SK-N-SH treated with all-trans-retinoic acid at 6 μM for 48 hours (cell line): ENCODE data around the gene ABHD2.

Source experiments
- ATAC-seq: fragments of 200-7000 bp; cut with Tn5 transposase; 3 replicates; pipeline ENCODE4 v1.9.1; 2020; ENCODE audit warnings: mild to moderate bottlenecking, moderate library complexity
- ARNTL ChIP-seq: fragments of 450-650 bp; formaldehyde crosslinking; IDR thresholded peaks from 2 replicates; pipeline ENCODE4 v1.5.0; 2020; ENCODE audit warnings: low read depth, mild to moderate bottlenecking, moderate library complexity, borderline replicate concordance
- BACH2 ChIP-seq: fragments of 250-450 bp; sonication (Bioruptor Pico); IDR thresholded peaks from 2 replicates; pipeline ENCODE4 v1.9.0; 2021; ENCODE audit warnings: mild to moderate bottlenecking, borderline replicate concordance
- CREB5 ChIP-seq: fragments of 250-450 bp; sonication (Bioruptor Pico); IDR thresholded peaks from 2 replicates; pipeline ENCODE4 v1.5.1; 2020; ENCODE audit warnings: low read depth, mild to moderate bottlenecking, moderate library complexity
- CSDC2 ChIP-seq: fragments of 250-450 bp; sonication (Bioruptor Pico); IDR thresholded peaks from 2 replicates; pipeline ENCODE4 v1.5.0; 2020; ENCODE audit warnings: mild to moderate bottlenecking, moderate library complexity
- ESRRG ChIP-seq: fragments of 250-450 bp; sonication (Bioruptor Pico); IDR thresholded peaks from 2 replicates; pipeline ENCODE4 v1.6.1; 2021; ENCODE audit warnings: mild to moderate bottlenecking
- GLIS3 ChIP-seq: fragments of 250-450 bp; sonication (Bioruptor Pico); IDR thresholded peaks from 2 replicates; pipeline ENCODE4 v1.5.0; 2020; ENCODE audit warnings: mild to moderate bottlenecking, moderate library complexity
- ISL1 ChIP-seq: fragments of 250-450 bp; sonication (Bioruptor Pico); IDR thresholded peaks from 2 replicates; pipeline ENCODE4 v2.1.2; 2022; ENCODE audit warnings: mild to moderate bottlenecking, moderate library complexity
- PATZ1 ChIP-seq: fragments of 250-450 bp; sonication (Bioruptor Pico); IDR thresholded peaks from 2 replicates; pipeline ENCODE4 v1.8.0; 2020; ENCODE audit warnings: mild to moderate bottlenecking, moderate library complexity, borderline replicate concordance
- POU6F1 ChIP-seq: fragments of 250-450 bp; sonication (Bioruptor Pico); IDR thresholded peaks from 2 replicates; pipeline ENCODE4 v1.8.0; 2021; ENCODE audit warnings: low read depth, mild to moderate bottlenecking, moderate library complexity, borderline replicate concordance
- PPARA ChIP-seq: fragments of 250-450 bp; sonication (Bioruptor Pico); IDR thresholded peaks from 2 replicates; pipeline ENCODE4 v1.5.0; 2020; ENCODE audit warnings: mild to moderate bottlenecking, borderline replicate concordance
- RARB ChIP-seq: fragments of 250-450 bp; sonication (Bioruptor Pico); IDR thresholded peaks from 2 replicates; pipeline ENCODE4 v1.8.0; 2021; ENCODE audit warnings: mild to moderate bottlenecking, moderate library complexity
- SNAI2 ChIP-seq: fragments of 250-450 bp; sonication (Bioruptor Pico); IDR thresholded peaks from 2 replicates; pipeline ENCODE4 v1.5.0; 2020; ENCODE audit warnings: mild to moderate bottlenecking, moderate library complexity
- TCF4 ChIP-seq: fragments of 250-450 bp; sonication (Bioruptor Pico); IDR thresholded peaks from 2 replicates; pipeline ENCODE4 v1.8.0; 2021; ENCODE audit warnings: mild to moderate bottlenecking, moderate library complexity, borderline replicate concordance
- TOX ChIP-seq: fragments of 250-450 bp; sonication (Bioruptor Pico); IDR thresholded peaks from 2 replicates; pipeline ENCODE4 v1.8.0; 2021; ENCODE audit warnings: mild to moderate bottlenecking, moderate library complexity, borderline replicate concordance
- ZC3H10 ChIP-seq: fragments of 250-450 bp; sonication (Bioruptor Pico); IDR thresholded peaks from 2 replicates; pipeline ENCODE4 v1.5.1; 2021; ENCODE audit warnings: mild to moderate bottlenecking, moderate library complexity
- ZFP3 ChIP-seq: fragments of 250-450 bp; sonication (Bioruptor Pico); IDR thresholded peaks from 2 replicates; pipeline ENCODE4 v1.5.0; 2020; ENCODE audit warnings: mild to moderate bottlenecking, moderate library complexity
- ZFP30 ChIP-seq: fragments of 450-650 bp; formaldehyde crosslinking; IDR thresholded peaks from 2 replicates; pipeline ENCODE4 v1.5.0; 2022; ENCODE audit warnings: mild to moderate bottlenecking, moderate library complexity
- ZNF565 ChIP-seq: fragments of 450-650 bp; formaldehyde crosslinking; conservative IDR thresholded peaks from 2 replicates; pipeline ENCODE4 v1.5.0; 2020; ENCODE audit warnings: low read depth, mild to moderate bottlenecking, moderate library complexity
- ZNF70 ChIP-seq: fragments of 450-650 bp; formaldehyde crosslinking; IDR thresholded peaks from 2 replicates; pipeline ENCODE4 v1.5.0; 2020; ENCODE audit warnings: mild to moderate bottlenecking, moderate library complexity
- ZNF8 ChIP-seq: fragments of 450-650 bp; formaldehyde crosslinking; IDR thresholded peaks from 2 replicates; pipeline ENCODE4 v1.5.0; 2020; ENCODE audit warnings: mild to moderate bottlenecking, moderate library complexity
- TF ChIP-seq, protein P1 (sequence below): fragments of 250-450 bp; sonication (Bioruptor Pico); IDR thresholded peaks from 2 replicates; pipeline ENCODE4 v1.5.0; 2020; ENCODE audit warnings: mild to moderate bottlenecking, moderate library complexity
- TF ChIP-seq, protein P2 (sequence below): fragments of 250-450 bp; sonication (Bioruptor Pico); IDR thresholded peaks from 2 replicates; pipeline ENCODE4 v1.5.1; 2021; ENCODE audit warnings: mild to moderate bottlenecking, moderate library complexity

Gene ABHD2

GRCh38 chr15:89058376-89058775 is 29.9 kb upstream of the ABHD2 start (continued):
- TF ChIP-seq ZNF8 (CRISPR knock-in tag), result no peak
- TF ChIP-seq ZNF70 (CRISPR knock-in tag), result no peak
- TF ChIP-seq, all 23 proteins: peak for 0

- no peak for TF ChIP-seq BACH2 (CRISPR knock-in tag)
- TF ChIP-seq ZNF8 (CRISPR knock-in tag), result no peak
- TF ChIP-seq ISL1 (CRISPR knock-in tag), result no peak
- no peak for TF ChIP-seq ZFP30 (CRISPR knock-in tag)
- no peak for TF ChIP-seq ESRRG (CRISPR knock-in tag)
- TF ChIP-seq TCF4 (CRISPR knock-in tag), result no peak
- TF ChIP-seq, protein P1, sequence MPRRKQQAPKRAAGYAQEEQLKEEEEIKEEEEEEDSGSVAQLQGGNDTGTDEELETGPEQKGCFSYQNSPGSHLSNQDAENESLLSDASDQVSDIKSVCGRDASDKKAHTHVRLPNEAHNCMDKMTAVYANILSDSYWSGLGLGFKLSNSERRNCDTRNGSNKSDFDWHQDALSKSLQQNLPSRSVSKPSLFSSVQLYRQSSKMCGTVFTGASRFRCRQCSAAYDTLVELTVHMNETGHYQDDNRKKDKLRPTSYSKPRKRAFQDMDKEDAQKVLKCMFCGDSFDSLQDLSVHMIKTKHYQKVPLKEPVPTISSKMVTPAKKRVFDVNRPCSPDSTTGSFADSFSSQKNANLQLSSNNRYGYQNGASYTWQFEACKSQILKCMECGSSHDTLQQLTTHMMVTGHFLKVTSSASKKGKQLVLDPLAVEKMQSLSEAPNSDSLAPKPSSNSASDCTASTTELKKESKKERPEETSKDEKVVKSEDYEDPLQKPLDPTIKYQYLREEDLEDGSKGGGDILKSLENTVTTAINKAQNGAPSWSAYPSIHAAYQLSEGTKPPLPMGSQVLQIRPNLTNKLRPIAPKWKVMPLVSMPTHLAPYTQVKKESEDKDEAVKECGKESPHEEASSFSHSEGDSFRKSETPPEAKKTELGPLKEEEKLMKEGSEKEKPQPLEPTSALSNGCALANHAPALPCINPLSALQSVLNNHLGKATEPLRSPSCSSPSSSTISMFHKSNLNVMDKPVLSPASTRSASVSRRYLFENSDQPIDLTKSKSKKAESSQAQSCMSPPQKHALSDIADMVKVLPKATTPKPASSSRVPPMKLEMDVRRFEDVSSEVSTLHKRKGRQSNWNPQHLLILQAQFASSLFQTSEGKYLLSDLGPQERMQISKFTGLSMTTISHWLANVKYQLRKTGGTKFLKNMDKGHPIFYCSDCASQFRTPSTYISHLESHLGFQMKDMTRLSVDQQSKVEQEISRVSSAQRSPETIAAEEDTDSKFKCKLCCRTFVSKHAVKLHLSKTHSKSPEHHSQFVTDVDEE (CRISPR knock-in tag), result no peak
- no peak for TF ChIP-seq POU6F1 (CRISPR knock-in tag)
- TF ChIP-seq ZNF565 (CRISPR knock-in tag), result no peak
- TF ChIP-seq CSDC2 (CRISPR knock-in tag), result no peak
- no peak for TF ChIP-seq ZFP3 (CRISPR knock-in tag)
- no peak for TF ChIP-seq ARNTL (CRISPR knock-in tag)
- TF ChIP-seq CREB5, result no peak
- TF ChIP-seq PPARA (CRISPR knock-in tag), result no peak
- ATAC-seq, result no peak
Measured at GRCh38 chr15:89058876-89059405, 29.3 kb upstream of the ABHD2 start.

DNA sequence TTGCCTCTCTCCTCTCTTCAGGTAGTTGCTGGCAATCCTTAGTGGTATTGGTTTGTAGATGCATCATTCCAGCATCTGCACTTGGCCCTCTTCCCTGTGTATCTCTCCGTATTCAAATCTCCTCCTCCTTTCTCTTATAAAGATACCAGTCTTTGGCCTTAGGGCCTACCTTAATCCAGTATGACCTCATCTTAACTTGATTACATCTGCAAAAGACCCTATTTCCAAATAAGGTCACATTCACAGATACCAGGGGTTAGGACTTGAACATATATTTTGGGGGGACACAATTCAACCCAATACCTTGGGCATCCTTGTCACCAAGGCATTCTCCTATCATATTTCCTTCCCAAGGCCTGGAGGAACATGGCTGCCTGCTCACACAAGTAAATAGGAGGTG is 22.0 kb upstream of the ABHD2 start:
- ATAC-seq, result no peak
- TF ChIP-seq ZFP30 (CRISPR knock-in tag), result no peak
- no peak for TF ChIP-seq BACH2 (CRISPR knock-in tag)
- no peak for TF ChIP-seq TOX
- TF ChIP-seq SNAI2 (CRISPR knock-in tag), result no peak
- TF ChIP-seq ISL1 (CRISPR knock-in tag), result no peak
- TF ChIP-seq PPARA (CRISPR knock-in tag), result no peak
- TF ChIP-seq, protein P2, sequence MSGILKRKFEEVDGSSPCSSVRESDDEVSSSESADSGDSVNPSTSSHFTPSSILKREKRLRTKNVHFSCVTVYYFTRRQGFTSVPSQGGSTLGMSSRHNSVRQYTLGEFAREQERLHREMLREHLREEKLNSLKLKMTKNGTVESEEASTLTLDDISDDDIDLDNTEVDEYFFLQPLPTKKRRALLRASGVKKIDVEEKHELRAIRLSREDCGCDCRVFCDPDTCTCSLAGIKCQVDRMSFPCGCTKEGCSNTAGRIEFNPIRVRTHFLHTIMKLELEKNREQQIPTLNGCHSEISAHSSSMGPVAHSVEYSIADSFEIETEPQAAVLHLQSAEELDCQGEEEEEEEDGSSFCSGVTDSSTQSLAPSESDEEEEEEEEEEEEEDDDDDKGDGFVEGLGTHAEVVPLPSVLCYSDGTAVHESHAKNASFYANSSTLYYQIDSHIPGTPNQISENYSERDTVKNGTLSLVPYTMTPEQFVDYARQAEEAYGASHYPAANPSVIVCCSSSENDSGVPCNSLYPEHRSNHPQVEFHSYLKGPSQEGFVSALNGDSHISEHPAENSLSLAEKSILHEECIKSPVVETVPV (CRISPR knock-in tag), result no peak
- no peak for TF ChIP-seq ZFP3 (CRISPR knock-in tag)
- no peak for TF ChIP-seq RARB
- TF ChIP-seq GLIS3 (CRISPR knock-in tag), result no peak
- TF ChIP-seq PATZ1, result no peak
- TF ChIP-seq ZNF565 (CRISPR knock-in tag), result no peak
- no peak for TF ChIP-seq ZC3H10 (CRISPR knock-in tag)
- TF ChIP-seq POU6F1 (CRISPR knock-in tag), result no peak
- no peak for TF ChIP-seq TCF4 (CRISPR knock-in tag)
- no peak for TF ChIP-seq ARNTL (CRISPR knock-in tag)
